Adrenal gland (tissue), 12 donors: Measurements from ENCODE around the gene DGCR8. TPM values are rescaled to one million over a fixed set of nuclear protein-coding genes. Genes with fewer than 3 reads are reported as not detected.
A peak's percentile ranks its signal among the peaks of the same experiment; 100 is the strongest.

Source experiments
- DNase-seq, 7 donors: peaks; one replicate each; pipeline ENCODE4 v3.0.0-alpha.2; 2019 to 2020
- H3K27ac ChIP-seq, 5 donors: fragments of 200-600 bp; sonication (generic) in 4 of 5; 1 replicate in 3 of 5; 2 replicates in 2 of 5; pipeline versions ENCODE4 v1.5.1 to v1.8.0; 2016 to 2020; ENCODE audit warnings: mild to moderate bottlenecking in 1 of 5
- H3K27me3 ChIP-seq: fragments of 200-600 bp; 2 replicates; pipeline ENCODE4 v1.8.0; 2021
- H3K36me3 ChIP-seq, 2 donors: fragments of 200-600 bp; replicated peaks in 1 of 2; 1 replicate in 1 of 2; 2 replicates in 1 of 2; pipeline versions ENCODE4 v1.5.1 to v1.8.0; 2018 to 2022
- H3K4me1 ChIP-seq, 2 donors: fragments of 200-600 bp; replicated peaks in 1 of 2; 1 replicate in 1 of 2; 2 replicates in 1 of 2; pipeline versions ENCODE4 v1.5.1 to v1.8.0; 2018 to 2021
- H3K4me3 ChIP-seq, 4 donors: fragments of 200-600 bp; sonication (generic) in 3 of 4; one replicate each; pipeline ENCODE4 v1.5.1; 2016 to 2018
- H3K9me3 ChIP-seq, 3 donors: fragments of 200-600 bp; sonication (generic) in 1 of 3; replicated peaks in 1 of 3; 1 replicate in 2 of 3; 2 replicates in 1 of 3; pipeline versions ENCODE4 v1.5.1 to v1.8.0; 2016 to 2021
- CTCF ChIP-seq, 6 experiments: fragments of 450-650 bp in 4 of 6; fragments of 200-600 bp in 2 of 6; sonication (generic) in 1 of 6; IDR thresholded peaks; 1 replicate in 5 of 6; 2 replicates in 1 of 6; pipeline versions ENCODE4 v1.5.1 to v1.8.0; 2016 to 2021; ENCODE audit warnings: antibody characterized with exemption in 6 of 6, mild to moderate bottlenecking in 2 of 6, moderate library complexity in 1 of 6
- POLR2A ChIP-seq, 2 donors: fragments of 450-650 bp; IDR thresholded peaks; one replicate each; pipeline ENCODE4 v1.6.1; 2017; ENCODE audit warnings: antibody characterized with exemption in 2 of 2, mild to moderate bottlenecking in 2 of 2, moderate library complexity in 1 of 2
- WGBS, 4 donors: extraction: QIAGEN DNeasy Blood & Tissue Kit in 2 of 4; methylation state at CpG; one replicate each; pipeline versions ENCODE4 v1.1.5 to v1.1.7; 2013 to 2017; 5-methylcytosine and 5-hydroxymethylcytosine counted together
- intact Hi-C, 2 donors: fragments of 100-400 bp; cut with DNase I; formaldehyde crosslinking; loops; one replicate each; pipeline versions ENCODE4 v1.14.1 to v1.15.0; 2022 to 2023
- polyA plus RNA-seq, 3 donors: library from polyadenylated mRNA; stranded (reverse); fragments of 200-250 nt in 2 of 3; fragments of 350-450 nt in 1 of 3; fragmentation: Illumina TruSeq in 1 of 3; extraction: RNeasy Lipid Tissue Mini Kit (QIAGEN cat#74804) in 1 of 3; gene quantifications; one replicate each; pipeline ENCODE4 v1.2.3, GENCODE V29; 2013 to 2014
- total RNA-seq, 9 donors: library from RNA; depleted of rRNA in 4 of 9; stranded (reverse); fragments of >200 nt in 4 of 9; fragments of 120-200 nt in 1 of 9; fragmentation: NEBNext Ultra II Directional in 1 of 9; extraction: Animal tissue kit (Norgen Biotek cat#: 25700) in 1 of 9; gene quantifications; one replicate each; pipeline versions ENCODE4 v1.1.0 to v1.2.4, GENCODE V29; 2013 to 2023
- donor health status: healthy with polysubstance abuse.
- donor health status: Bipolar disorder and iron deficiency.
- donor health status: DM: yes; HTN: yes; CAD: no.
- donor health status: DM: no; HTN: no; CAD: no.
- donor health status: DM: no; HTN: no; CAD: no.
- donor health status: DM: yes; HTN: yes; CAD: no.

DGCR8 gene
- total and polyA plus RNA-seq, 12 donors, result 7.2 to 32.2 (median 22.4) TPM

- H3K27ac ChIP-seq, result peak overlapping the region in 2 of 5 donors; percentile 73 to 80
- no peaks in the 10 kb centered on the region for H3K9me3 ChIP-seq
- TF ChIP-seq POLR2A (IDR thresholded peaks at IDR 0.05) (no peak), CTCF (IDR thresholded peaks at IDR 0.05) (no peak)
- intact Hi-C loops, result no loop called here
- H3K27me3 ChIP-seq, result no peaks in the 10 kb centered on the region
- no peak overlapping the region for H3K4me3 ChIP-seq
- peak in 1 of 7 donors; percentile 38 for DNase-seq
- H3K4me1 ChIP-seq, result peaks cover 12 to 19% of the 10 kb centered on the region in 2 donors
- 80 to 90% (median 84%) methylated on average over 17 to 19 of the region's 19 CpGs for WGBS, 4 donors
- H3K36me3 ChIP-seq, result peaks cover 0 to 21% of the 10 kb centered on the region in 2 donors
Observed at GRCh38 chr22:20126284-20127029, 46.4 kb downstream of the DGCR8 start.

- peaks cover 14 to 20% of the 10 kb centered on the region in 2 donors for H3K4me1 ChIP-seq
- H3K4me3 ChIP-seq, result no peak overlapping the region
- intact Hi-C loops, result no loop called here
- WGBS, 4 donors, result 86 to 98% (median 88%) methylated on average over 9 to 15 of the region's 15 CpGs
- no peak for DNase-seq
- H3K27me3 ChIP-seq, result no peaks in the 10 kb centered on the region
- no peak overlapping the region for H3K27ac ChIP-seq
- no peaks in the 10 kb centered on the region for H3K9me3 ChIP-seq
- no peak for TF ChIP-seq POLR2A (IDR thresholded peaks at IDR 0.05)
- TF ChIP-seq CTCF (IDR thresholded peaks at IDR 0.05), result no peak
- H3K36me3 ChIP-seq, result peaks cover 0 to 16% of the 10 kb centered on the region in 2 donors
Observed at GRCh38 chr22:20127318-20127868, 47.4 kb downstream of the DGCR8 start.

GRCh38 chr22:20127869-20128618, 48.0 kb downstream of the DGCR8 start:
- Histone ChIP-seq H3K4me1 (peaks cover 20 to 27% of the 10 kb centered on the region in 2 donors), H3K27ac (no peak overlapping the region), H3K27me3 (no peaks in the 10 kb centered on the region), H3K9me3 (no peaks in the 10 kb centered on the region), H3K36me3 (peaks cover 0 to 16% of the 10 kb centered on the region in 2 donors), H3K4me3 (no peak overlapping the region)
- TF ChIP-seq CTCF (IDR thresholded peaks at IDR 0.05) (no peak), POLR2A (IDR thresholded peaks at IDR 0.05) (no peak)
- 66 to 86% (median 81%) methylated on average over 8 to 17 of the region's 17 CpGs for WGBS, 4 donors
- DNase-seq, result no peak
- intact Hi-C loops, result no loop called here

DNA sequence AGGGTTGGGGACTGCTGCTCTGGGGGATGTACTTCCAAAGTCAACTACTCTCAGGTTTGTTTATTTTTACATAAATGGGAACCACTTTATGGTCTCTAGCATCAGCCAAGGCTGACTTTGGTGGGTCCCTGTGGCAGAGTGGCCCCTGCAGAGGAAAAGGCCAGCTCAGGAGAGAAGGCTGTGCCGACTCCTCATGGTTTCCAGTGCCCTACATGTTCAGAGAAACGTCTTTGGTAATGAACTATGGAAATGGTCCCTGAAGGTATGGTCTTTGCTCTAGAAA, 48.5 kb downstream of the DGCR8 start:
- Histone ChIP-seq H3K36me3 (peaks cover 0 to 16% of the 10 kb centered on the region in 2 donors), H3K9me3 (no peaks in the 10 kb centered on the region), H3K4me3 (no peak overlapping the region), H3K27me3 (no peaks in the 10 kb centered on the region), H3K4me1 (peaks cover 22 to 27% of the 10 kb centered on the region in 2 donors), H3K27ac (no peak overlapping the region)
- DNase-seq, result no peak
- intact Hi-C loops, result no loop called here
- WGBS, 4 donors, result 55 to 73% (median 60%) methylated on average over 2 of the region's 2 CpGs
- TF ChIP-seq CTCF (IDR thresholded peaks at IDR 0.05) (no peak), POLR2A (IDR thresholded peaks at IDR 0.05) (no peak)
